Kidney (tissue), 14 donors: ENCODE measurements around the gene PRKCE. TPM values are rescaled to one million over a fixed set of nuclear protein-coding genes. Genes with fewer than 3 reads are reported as not detected.

Source experiments
- DNase-seq, 5 donors: peaks; one replicate each; pipeline ENCODE4 v3.0.0-alpha.2; 2013 to 2020
- FAIRE-seq: peaks from 2 replicates; lab custom pipeline; 2012; peaks lifted over from hg19 to GRCh38; lab: Jason Lieb, UNC
- H3K27ac ChIP-seq, 2 donors: one replicate each; pipeline ENCODE4 v1.7.0; 2013; ENCODE audit warnings: low read depth in 2 of 2, low read length in 2 of 2, inconsistent platforms in 1 of 2
- H3K27me3 ChIP-seq: one replicate; pipeline ENCODE4 v1.7.1; 2013; ENCODE audit warnings: low read length, inconsistent platforms; ENCODE audit not compliant: control insufficient read depth, insufficient read depth
- H3K36me3 ChIP-seq, 3 donors: one replicate each; pipeline versions ENCODE4 v1.7.0 to v1.7.1; 2013; ENCODE audit warnings: low read length in 3 of 3, control low read depth in 1 of 3, inconsistent platforms in 1 of 3; ENCODE audit not compliant: insufficient read depth in 3 of 3, control insufficient read depth in 2 of 3
- H3K4me1 ChIP-seq, 3 donors: one replicate each; pipeline versions ENCODE4 v1.7.0 to v1.7.1; 2013; ENCODE audit warnings: low read length in 3 of 3, inconsistent platforms in 1 of 3, low read depth in 1 of 3; ENCODE audit not compliant: control insufficient read depth in 2 of 3, insufficient read depth in 2 of 3
- H3K4me3 ChIP-seq, 3 donors: one replicate each; pipeline versions ENCODE4 v1.7.0 to v1.8.1; 2013; ENCODE audit warnings: low read length in 3 of 3, control low read depth in 1 of 3, inconsistent platforms in 1 of 3
- H3K9ac ChIP-seq, 3 donors: one replicate each; pipeline versions ENCODE4 v1.7.0 to v1.7.1; 2013; ENCODE audit warnings: low read length in 3 of 3, control low read depth in 1 of 3, inconsistent platforms in 1 of 3
- H3K9me3 ChIP-seq, 3 donors: one replicate each; pipeline versions ENCODE4 v1.7.0 to v1.7.1; 2013; ENCODE audit warnings: low read length in 3 of 3, control low read depth in 1 of 3, inconsistent platforms in 1 of 3; ENCODE audit not compliant: control insufficient read depth in 2 of 3, insufficient read depth in 1 of 3
- intact Hi-C: fragments of 100-400 bp; cut with DNase I; formaldehyde crosslinking; loops from one replicate; pipeline ENCODE4 v1.11.1; 2022
- polyA plus RNA-seq: library from polyadenylated mRNA; stranded (reverse); fragments of 350-450 nt; fragmentation: Illumina TruSeq; extraction: RNeasy Lipid Tissue Mini Kit (QIAGEN cat#74804); gene quantifications from one replicate; pipeline ENCODE4 v1.2.3, GENCODE V29; 2014; ENCODE audit warnings: low read depth, low replicate concordance; ENCODE audit not compliant: insufficient read depth
- total RNA-seq: library from RNA; stranded (reverse); fragmentation: NEBNext Ultra II Directional; extraction: Animal tissue kit (Norgen Biotek cat#: 25700); gene quantifications from one replicate; pipeline ENCODE4 v1.2.1, GENCODE V29; 2021
- TF ChIP-seq, protein P1 (sequence below): IDR thresholded peaks from 3 replicates; pipeline ENCODE4 v1.5.1; 2012; ENCODE audit warnings: mild to moderate bottlenecking, moderate library complexity, borderline replicate concordance; ENCODE audit not compliant: insufficient read depth; ENCODE audit errors: extremely low read depth
- donor health status: control.
- donor health status: control.
- donor health status: control.
- donor health status: control.
- donor health status: control.
- donor health status: DM: yes; HTN: yes; CAD: no.
- donor health status: Normal renal cell carcinoma (clear cell type).

Gene PRKCE
- total and polyA plus RNA-seq, 2 donors from 2014 or later = 11.1 to 27.3 TPM

DNA sequence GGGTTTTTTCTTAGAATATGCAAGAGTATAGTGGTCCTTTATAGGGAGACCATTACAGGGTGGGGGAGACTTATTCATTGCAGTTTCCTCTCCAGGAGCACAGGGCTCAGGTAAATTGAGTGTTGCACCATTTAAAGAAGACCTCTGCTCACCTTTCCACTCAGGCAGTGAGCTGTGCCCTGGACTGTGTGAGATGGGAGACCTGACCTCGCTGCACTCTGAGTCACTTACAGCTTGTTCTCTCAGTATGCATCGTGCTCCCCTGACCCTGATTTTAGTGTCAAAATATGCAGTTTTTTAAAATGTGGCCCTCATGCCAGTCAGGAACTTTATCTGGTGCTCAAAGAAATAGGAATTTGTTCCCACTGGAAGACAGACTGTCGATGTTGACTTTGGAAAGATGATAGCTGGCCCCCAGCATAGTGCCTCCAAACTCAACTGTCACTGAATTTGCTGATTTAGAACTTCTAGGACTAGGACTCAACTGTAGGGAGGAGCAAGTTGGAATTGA lies 499.0 kb downstream of the PRKCE start:
- Histone ChIP-seq H3K9ac (no peak overlapping the region), H3K27ac (no peak overlapping the region), H3K4me1 (no peaks in the 10 kb centered on the region), H3K36me3 (peaks cover 0 to 15% (median 14%) of the 10 kb centered on the region in 3 donors), H3K27me3 (no peaks in the 10 kb centered on the region), H3K4me3 (no peak overlapping the region), H3K9me3 (no peaks in the 10 kb centered on the region)
- DNase-seq (peak in 1 of 5 donors; percentile 18), FAIRE-seq (no peak)
- intact Hi-C loops = no loop called here
- TF ChIP-seq, protein P1, sequence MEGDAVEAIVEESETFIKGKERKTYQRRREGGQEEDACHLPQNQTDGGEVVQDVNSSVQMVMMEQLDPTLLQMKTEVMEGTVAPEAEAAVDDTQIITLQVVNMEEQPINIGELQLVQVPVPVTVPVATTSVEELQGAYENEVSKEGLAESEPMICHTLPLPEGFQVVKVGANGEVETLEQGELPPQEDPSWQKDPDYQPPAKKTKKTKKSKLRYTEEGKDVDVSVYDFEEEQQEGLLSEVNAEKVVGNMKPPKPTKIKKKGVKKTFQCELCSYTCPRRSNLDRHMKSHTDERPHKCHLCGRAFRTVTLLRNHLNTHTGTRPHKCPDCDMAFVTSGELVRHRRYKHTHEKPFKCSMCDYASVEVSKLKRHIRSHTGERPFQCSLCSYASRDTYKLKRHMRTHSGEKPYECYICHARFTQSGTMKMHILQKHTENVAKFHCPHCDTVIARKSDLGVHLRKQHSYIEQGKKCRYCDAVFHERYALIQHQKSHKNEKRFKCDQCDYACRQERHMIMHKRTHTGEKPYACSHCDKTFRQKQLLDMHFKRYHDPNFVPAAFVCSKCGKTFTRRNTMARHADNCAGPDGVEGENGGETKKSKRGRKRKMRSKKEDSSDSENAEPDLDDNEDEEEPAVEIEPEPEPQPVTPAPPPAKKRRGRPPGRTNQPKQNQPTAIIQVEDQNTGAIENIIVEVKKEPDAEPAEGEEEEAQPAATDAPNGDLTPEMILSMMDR = no peak

DNA sequence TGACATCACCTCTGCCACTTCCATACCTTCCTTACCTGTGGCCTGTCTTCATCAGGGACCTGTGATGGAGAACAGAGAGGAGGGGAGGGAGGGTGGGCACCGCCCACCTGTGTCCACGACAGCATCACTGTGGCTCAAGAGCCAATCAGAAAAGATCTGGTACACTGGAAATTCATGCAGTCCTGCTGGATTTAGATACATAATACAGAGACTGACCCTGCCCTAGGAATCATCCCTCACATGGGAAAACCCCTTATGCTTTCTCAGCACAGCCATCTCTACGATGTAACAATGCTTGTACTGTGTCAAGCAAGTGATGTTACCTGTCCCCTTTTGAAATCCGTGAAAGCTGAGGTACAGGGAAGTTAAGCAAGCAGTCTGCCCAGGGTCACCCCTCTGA lies 500.1 kb downstream of the PRKCE start:
- FAIRE-seq (no peak), DNase-seq (no peak)
- H3K27me3 ChIP-seq = no peaks in the 10 kb centered on the region
- peaks cover 0 to 17% (median 17%) of the 10 kb centered on the region in 3 donors for H3K36me3 ChIP-seq
- intact Hi-C loops = no loop called here
- H3K27ac ChIP-seq = no peak overlapping the region
- TF ChIP-seq, protein P1 = no peak
- H3K9me3 ChIP-seq = no peaks in the 10 kb centered on the region
- no peak overlapping the region for H3K9ac ChIP-seq
- H3K4me1 ChIP-seq = no peaks in the 10 kb centered on the region
- no peak overlapping the region for H3K4me3 ChIP-seq

DNA sequence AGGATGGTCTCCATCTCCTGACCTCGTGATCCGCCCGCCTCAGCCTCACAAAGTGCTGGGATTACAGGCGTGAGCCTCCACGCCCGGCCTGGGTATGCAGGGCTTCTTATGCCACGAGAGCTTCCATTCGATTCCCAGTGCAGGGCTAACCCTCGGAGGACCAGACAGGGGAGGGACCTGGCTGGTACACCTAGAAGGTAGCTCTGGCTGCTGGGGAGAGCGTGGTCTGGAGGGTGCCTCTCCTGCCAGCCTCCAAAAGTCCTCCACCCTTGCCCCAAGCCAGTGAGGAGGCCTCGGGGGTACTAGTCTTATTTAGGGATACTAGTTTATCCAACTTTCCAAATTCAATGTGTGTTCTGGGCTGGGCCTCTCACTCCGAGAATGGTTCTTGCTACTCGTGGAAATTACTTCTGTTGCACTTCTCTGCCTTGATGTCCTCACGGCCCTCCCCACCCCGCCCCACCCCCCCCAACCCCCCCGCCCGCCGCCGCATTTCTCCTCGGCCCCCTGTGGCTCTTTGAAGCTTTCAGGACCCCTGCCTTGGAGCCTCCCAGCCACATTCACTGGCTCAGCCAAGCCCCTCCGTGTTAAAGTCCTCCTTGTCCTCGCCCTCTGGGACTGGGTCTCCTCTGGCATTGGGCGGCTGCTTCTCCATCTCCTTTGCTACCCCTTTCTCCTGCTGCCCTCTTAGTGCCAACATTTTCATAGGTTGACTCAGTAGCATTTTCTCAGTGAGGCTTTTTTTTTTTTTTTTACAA lies 502.7 kb downstream of the PRKCE start:
- peaks cover 0 to 12% (median 7%) of the 10 kb centered on the region in 3 donors for H3K36me3 ChIP-seq
- peaks cover 0 to 3% (median 0%) of the 10 kb centered on the region in 3 donors for H3K4me1 ChIP-seq
- intact Hi-C loops = no loop called here
- no peaks in the 10 kb centered on the region for H3K27me3 ChIP-seq
- no peak overlapping the region for H3K4me3 ChIP-seq
- no peak for FAIRE-seq
- H3K27ac ChIP-seq = no peak overlapping the region
- TF ChIP-seq, protein P1 = no peak
- H3K9me3 ChIP-seq = no peaks in the 10 kb centered on the region
- no peak overlapping the region for H3K9ac ChIP-seq
- no peak for DNase-seq
